ENCODE measurements around the gene CST3.
"Not testable (repeated sequence)": the region's sequence is repeated elsewhere in the genome, so short reads cannot be mapped to it uniquely, and the experiment has no call there.

CST3 gene

DNA sequence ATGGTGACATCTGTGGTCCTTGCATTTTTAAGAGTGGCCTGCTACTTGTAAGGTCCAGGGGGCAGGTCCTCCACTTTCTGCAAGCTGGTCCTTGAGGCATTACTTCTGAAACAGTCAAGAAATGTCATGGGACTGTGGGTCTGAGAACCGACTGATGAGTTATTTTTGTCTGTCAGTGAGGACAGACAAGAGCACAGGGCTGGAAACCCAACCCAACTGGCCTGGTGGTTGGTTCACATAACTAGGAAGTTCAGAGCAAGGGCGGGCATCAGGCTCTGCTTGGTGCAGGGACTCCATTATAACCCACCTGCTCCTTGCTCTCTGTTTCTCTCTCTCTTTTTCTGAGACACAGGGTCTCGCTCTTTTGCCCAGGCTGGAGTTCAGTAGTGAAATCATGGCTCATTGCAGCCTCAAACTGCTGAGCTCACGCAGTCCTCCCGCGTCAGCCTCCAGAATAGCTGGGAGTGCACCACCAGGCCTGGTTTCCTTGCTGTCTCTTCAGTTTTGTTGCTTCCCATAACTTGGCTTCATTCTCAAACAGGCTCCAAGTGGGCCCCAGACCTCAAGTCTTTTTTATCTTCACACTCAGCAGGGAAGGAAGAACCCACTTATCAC, 9.2 kb downstream of the CST3 start:
- no peak for DNase-seq (ENCODE audit: low read depth)

DNA sequence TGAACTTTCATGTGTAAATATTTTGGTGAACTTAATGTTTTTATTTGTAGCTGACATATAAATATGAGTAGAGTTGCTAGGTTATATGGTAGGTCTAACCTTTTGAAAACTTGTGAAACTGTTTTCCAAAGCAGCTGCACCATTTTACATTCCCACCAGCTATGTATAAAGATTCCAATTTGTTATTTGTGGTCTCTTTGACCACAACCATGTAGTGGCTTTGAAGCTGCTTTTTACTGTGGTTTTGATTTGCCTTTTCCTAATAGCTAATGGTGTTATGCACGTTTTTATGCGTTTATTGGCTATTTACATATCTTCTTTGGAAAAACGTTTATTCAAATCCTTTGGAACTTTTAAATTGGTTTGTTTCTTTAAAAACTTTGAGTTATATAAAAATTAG, 10.3 kb downstream of the CST3 start:
- no peak for DNase-seq (ENCODE audit: low read depth)

DNA sequence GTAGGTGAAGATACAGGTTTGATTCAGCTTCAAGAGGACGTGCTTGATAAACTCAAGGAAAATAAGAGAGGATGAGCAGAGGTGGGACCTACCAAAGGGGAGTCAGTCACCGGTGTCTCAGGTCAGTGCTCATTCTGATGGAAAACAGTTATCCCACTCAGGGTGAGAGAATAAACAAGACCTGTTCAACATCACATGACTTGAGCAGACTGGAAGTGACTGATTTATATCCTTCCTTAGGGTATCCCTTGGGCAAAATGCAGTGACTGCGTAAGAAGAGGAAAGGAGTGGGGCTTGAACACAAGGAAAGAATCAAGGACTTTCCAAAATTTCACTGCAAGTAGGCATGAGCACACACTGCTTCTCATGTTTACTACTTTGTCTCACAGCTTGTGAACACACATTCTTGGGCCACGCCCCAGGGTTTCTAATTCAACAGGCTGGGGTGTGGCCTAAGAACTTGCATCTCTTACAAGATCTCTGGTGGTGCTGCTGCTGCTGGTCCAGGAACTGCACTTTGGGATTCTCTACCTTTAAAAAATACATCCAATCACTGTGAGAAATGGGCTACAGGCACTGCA, 11.6 kb downstream of the CST3 start:
- DNase-seq (ENCODE audit: low read depth): no peak

DNA sequence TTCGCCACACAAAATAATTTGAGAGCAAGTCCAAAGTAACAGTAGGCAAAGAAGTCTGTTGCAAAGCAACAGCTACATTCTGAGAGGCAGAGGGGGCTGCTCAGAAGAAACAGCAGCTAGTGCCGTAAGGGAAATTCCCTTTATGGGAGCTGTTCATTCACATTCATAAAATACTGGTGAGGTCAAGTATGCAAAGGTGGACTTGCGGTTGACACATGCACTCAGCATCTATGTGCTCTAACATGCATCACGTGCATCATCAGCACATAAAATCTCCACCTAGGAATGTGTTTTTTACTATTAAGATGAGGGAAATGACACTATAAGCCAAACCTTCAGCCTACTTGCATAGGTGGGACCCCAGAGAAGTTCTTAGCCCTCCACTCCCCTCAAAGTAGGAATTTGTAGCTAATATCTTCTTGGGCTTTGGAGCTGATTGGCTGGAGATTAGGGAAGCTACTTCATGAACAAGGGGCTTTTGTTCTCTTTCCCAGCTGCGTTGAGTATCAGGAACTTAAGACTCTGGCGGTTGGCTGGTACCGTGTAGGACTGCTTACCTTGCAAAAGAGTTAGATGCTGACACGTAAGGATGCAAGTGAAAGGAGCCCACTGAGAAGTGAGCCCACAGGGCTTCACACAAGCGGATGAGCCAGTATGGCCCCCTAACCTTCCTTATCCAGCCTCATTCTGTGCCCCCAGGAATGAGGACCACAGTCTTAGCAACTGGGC, 12.4 kb downstream of the CST3 start:
- DNase-seq (ENCODE audit: low read depth): no peak

DNA sequence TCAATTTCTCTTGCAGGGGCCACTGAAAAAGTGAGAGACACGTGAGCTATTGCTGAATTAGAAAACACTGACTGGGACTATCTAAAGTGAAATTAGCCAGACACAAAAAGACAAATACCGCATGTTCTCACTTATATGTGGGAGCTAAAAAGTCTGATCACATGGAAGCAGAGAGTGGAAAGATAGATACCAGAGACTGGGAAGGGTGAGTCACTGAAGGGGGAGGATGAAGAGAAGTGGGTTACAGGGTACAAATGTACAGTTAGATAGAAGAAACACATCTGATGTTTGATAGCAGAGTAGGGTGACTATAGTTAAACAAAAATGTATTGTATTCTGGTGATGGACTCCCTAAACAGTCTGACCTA, 13.4 kb downstream of the CST3 start:
- no peak for DNase-seq (ENCODE audit: low read depth)

DNA sequence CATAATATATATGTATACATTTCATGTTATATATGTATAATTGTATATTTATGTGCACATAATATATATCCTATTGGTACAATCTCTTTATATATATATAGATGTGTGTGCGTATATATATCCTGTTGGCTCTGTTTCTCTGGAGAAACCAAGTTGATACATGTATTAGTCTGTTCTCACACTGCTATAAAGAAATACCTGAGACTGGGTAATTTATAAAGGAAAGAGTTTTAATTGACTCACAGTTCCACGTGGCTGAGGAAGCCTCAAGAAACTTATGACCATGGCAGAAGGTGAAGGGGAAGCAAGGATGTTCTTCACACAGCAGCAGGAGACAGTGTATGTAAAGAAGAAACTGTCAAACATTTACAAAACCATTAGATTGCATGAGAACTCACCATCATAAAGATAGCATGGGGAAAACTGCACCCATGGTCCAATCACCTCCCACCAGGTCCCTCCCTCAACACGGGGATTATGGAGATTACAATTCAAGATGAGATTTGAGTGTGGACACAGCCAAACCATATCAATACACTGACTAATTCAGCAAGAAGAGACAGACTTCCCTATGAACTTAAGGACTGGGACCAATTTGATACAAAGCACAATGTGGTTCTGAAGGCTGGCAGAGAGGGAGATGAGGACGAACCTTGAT, 14.0 kb downstream of the CST3 start:
- no peak for DNase-seq (ENCODE audit: low read depth)

DNA sequence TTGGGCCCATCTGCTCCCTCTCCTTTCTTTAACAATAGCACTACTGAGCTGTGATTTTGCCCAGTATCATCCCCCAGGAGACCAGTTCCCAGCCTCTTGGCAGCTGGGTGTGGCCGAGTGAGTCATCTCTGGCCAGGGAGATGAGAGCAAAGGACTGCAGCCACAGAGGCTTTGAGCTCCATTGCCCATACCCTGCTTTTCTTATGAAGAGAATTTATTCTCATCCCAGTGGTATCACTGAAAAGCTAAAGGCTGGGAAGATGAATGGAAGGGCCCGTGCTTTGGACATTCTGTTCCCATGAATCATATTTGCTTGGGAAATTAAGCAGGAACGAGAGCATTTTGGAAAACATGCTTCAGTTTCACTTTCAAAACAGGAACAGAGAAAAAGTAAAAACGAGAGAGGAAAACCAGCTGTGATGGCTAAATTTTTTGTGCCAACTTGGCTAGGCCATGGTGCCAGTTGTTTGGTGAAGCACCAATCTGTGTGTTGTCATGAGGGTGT, 14.9 kb downstream of the CST3 start:
- DNase-seq (ENCODE audit: low read depth): no peak

DNA sequence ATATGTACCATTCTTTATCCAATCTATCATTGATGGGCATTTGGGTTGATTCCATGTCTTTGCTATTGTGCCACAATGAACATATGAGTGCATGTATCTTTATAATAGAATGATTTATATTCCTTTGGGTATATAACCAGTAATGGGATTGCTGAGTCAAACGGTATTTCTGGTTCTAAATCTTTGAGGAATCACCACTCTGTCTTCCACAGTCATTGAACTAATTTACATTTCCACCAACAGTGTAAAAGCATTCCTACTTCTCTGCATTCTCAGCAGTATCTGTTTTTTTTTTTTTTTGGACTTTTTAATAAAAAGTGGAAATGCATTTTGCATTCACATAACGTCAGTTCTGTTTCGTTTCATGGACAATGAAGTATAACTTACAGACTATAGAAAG, 15.4 kb downstream of the CST3 start:
- not testable (repeated sequence) for DNase-seq (ENCODE audit: low read depth)

DNA sequence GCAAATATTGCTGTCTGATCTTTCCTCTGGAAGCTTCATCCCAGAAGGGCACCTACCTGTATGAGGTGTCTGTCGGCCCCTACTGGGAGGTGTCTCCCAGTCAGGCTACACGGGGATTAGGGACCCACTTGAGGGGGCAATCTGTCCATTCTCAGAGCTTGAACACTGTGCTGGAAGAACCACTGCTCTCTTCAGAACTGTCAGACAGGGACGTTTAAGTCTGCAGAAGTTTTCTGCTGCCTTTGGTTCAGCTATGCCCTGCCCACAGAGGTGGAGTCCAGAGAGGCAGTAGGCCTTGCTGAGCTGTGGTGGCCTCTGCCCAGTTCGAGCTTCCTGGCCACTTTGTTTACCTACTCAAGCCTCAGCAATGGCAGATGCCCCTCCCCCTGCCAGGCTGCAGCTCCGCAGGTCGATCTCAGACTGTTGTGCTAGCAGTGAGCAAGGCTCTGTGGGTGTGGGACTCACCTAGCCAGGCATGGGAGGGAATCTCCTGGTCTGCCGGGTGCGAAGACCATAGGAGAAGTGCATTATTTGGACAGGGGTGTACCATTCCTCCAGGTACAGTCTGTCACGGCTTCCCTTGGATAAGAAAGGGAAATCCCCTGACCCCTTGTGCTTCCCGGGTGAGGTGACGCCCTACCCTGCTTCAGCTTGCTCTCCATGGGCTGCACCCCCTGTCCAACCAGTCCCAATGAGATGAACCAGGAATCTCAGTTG, 16.9 kb downstream of the CST3 start:
- not testable (repeated sequence) for DNase-seq (ENCODE audit: low read depth)

DNA sequence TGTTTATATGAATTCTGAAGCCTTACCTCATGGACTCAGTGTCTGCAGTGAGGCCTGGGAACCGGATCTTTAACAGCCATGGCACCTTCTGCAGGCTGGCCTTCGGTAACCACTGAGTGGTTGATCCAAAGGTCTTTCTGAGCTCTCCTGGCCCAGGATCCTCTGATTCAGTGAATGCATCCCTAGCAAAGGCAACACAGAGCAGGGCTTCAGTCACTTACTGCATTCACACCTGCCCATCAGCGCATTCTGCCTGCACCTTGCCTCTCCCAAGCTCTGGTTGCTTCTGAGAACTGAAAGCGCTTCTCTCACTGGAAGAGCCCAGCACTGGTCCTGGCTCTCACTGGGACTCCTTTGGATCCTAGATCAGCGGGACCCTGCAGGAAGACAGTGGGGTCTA, 23.6 kb downstream of the CST3 start:
- DNase-seq (ENCODE audit: low read depth): no peak

DNA sequence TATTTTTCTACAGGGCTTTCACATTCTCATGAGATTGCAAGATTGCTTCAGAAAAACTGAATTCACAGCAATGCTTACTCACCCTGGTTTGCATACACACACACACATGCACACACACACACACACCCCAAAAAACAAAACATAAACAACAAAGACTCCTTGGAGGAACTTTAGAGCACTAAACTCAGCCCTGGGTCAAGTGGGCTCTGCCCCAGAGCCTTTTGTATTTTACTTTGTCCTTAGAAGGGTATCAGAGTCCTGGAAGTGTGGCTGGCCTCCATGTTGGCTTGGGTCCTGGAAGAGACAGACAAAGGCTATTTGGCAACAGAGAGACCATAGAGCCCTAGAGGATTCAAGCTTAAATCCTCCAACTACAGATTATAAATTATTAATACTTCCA, 24.1 kb downstream of the CST3 start:
- no peak for DNase-seq (ENCODE audit: low read depth)

DNA sequence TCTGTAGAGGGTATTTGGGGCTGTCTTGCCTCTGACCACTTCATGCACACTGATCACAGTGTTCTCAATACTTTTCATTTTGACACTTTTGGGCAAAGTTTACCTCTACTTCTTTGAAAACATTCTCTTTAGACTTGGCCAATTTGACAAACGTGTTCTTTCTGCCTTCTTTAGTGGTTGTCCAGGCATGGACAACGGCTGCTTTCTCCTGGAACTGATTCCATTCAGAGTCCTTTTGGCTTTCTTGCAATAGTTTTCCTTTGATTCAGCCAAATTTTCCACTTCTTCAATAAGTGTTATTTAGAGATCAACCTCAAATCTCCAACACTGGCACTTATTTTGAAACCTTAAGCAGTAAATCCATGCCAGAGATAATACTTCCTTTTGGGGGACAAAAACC, 25.4 kb downstream of the CST3 start:
- DNase-seq (ENCODE audit: low read depth): no peak

DNA sequence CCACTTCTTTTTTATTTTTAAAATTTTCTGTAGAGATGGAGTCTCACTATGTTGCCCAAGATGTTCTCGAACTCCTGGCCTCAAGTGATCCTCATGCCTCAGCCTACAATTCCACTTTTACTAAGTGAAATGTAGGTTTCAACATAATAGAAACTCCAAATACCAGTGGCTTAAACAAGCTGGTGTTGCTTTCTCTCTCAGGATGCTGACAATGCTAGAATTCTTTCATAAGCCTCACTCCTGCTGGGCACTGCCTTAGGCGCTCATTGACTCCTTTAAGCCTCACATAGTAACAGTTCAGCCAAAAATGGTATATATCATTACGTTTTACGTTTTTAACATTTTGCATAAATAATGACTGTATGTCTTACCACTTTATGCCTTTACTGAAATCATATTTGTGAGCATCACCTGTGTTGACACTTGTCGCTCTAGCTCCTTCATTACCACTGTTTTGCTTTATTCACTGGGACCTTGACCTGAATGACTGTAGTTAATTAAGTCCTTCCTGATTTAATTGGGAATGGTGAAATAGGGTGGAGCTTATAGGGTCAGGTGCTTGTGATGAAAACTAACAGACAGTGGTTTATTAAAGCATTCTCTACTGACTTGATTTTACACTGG, 28.2 kb downstream of the CST3 start:
- DNase-seq (ENCODE audit: low read depth): no peak

DNA sequence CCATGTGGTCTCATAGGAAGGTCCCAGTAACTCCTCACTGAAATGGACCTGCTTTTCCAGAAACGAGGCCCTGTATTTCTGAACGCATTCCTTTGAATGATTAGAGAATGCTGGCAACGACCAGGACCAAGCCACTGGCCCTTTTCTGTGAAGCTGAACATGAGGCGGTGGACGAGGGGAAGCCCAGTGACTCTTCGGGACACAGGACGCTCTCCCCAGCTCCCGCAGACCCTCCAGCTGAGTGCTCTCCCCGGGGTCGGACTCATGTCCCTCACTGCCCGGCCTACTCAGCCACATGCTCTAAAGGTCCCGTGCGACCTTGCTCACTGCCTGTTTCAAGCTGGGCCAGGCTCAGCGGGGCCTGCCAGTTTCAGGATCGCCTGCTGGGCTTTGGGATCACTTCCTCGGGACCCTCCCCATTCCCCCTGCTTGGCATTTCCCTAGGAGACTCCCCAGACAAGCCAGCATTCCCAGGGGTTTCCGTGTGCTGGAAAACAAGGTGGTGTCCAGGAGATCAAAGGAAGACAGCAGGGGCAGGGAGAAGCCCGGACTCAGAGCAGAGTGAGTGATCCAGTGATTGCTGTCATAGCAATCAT, 29.4 kb downstream of the CST3 start:
- no peak for DNase-seq (ENCODE audit: low read depth)

DNA sequence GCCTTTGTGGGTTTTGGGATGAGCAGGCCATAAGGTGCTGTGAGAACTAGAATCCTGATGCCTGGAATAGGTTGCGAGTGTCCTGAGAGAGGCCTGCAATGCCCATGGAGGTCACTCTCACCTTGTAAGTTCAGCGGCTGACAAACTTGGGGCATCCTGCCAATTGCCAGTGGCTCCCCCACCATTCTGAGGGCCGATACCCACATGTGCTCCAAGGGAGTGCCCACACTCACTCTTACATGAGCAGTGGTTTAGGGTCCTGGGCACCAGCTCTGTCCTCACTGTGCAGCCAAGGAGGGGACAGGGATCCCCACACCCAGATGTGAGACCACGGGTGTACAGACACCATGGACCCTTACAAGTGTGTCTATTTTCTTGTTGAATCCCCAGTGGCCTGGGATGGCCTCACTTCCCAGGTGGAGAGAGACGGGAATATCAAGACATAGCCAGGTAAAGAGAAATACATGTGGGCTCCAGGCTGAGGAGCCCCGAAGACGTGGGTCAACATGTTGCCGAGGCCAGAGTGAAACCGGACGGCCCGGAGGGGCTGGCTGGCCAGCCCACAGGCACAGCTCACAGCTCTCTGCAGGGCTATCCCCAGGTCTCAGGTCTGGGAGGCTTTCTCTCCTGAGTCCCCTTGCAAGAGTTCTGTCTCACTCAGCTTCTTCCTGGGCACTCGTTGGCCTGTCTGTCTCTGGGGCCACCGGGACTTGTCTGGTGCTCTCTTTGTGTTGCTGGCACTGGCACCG, 30.1 kb downstream of the CST3 start:
- no peak for DNase-seq (ENCODE audit: low read depth)

DNA sequence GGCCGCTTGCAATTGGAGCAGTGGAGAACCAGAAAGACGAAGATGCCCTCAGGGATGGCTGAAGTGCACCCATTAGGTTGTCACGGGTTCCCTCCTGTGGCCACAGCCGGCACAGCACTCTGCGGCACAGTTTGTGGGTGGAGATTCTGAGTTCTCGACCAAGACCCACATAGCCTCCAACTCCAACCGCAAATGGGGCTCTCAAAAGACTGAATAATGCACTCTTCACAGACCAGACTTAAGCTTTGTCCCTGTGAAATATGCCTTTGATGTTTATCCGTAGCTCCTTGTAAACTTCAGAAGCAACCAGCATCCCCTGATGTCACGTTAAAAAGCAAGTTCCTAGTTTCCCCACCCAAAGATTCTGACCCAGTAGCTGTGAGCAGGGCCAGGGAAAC, 31.1 kb downstream of the CST3 start:
- no peak for DNase-seq (ENCODE audit: low read depth)

DNA sequence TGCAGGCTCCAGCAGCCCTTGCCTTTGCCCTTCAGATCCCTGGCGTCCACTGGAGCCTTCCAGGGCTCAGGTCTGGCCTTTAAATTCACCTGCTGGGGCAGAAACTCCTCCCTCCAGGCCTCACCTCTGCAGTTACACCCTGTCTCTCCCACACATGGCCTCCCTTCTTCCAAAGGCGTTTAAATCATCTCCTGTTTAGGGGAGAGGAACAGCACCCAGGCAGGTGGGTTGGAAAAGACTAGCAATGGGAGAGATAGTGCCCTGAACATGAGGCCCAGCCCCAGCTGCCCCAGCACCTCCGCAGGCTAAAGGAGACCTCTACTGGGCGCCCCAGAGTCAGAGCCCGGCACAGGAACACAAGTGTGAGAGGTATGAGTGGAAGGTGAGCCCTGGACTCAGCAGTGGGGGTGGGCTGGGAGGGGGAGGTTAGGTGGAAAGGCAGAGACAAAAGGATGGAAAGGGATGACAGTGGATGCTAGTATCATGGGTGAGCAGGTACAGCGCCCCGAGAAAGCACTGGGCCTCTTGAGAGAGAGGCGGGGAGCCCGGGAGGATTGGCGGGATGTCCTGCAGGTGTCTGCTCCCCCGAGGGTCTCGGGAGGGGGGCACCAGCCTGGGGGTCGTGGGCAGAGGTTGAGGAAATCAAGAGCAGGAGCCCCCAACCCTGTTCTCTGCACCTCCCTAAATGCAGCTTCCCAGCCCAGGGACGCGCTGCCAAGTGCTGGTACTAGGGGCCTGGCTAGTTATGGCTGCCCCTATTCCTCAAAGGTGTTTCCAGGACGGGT, 31.7 kb downstream of the CST3 start, which contains the start of gene CST9:
TSS of gene CST9 (minus strand) at position 51 of the 785 bp plus-strand sequence. CDS start 53 bp downstream, outside the sequence.
- no peak for DNase-seq (ENCODE audit: low read depth)

DNA sequence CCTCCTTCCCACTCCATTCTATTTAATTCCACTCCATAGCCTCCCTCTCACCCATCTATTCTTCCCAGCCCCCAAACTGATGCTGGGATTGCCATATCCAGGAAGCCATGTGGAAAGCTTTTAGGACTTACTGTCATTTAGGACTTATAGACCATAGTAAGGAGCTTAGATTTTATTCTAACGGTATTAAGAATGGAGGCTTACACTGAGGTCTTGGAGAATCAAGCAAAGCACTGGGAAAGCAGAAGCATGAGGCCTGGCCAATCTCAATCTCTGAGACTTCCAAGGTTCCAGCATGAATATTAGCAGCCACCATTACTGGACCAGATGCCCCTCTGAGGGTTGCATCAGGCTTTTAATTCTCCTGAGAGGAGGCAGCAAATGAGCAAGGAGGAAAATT, 33.4 kb downstream of the CST3 start:
- no peak for DNase-seq (ENCODE audit: low read depth)

DNA sequence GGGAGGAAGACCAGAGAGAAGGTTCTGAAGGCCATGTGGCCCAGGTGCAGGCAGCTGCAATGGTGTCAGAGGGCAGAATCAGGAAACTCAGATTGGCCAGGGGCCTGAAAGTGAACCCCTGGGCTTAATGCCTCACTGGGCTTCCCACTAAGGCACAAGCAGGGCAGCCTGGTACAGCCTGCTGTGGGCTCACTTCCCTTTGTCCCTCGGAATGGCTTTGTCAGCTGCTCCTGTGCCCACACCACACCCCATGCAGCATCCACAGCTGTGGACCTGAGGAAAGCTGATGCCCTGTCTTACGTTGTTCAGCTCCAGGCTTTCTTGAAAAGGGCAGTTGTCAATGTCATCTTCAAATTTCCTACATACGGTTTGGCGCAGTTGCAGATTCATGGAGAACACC, 34.4 kb downstream of the CST3 start:
- no peak for DNase-seq (ENCODE audit: low read depth)

DNA sequence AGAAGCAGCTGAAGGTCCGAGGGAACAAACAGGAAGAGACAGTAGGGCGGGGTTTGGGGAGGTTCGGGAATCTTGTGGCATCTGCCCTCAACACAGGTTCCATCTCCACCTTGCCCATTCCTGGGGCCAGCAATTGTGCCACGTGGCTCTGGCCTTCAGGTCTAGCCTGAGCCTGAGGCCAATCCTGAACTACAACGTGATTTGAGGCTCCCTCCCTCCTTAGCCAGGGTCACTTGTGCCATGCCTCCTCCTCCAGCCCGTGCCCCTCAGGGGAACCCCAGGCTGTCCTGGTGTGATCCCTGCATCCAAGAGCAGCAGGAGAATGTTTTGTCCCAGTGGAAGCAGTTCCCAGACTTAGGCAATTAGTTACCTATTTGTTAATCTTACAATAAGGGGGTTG, 35.1 kb downstream of the CST3 start:
- no peak for DNase-seq (ENCODE audit: low read depth)
